ENCODE measurements around the gene MEGF6. TPM values are rescaled to one million over a fixed set of nuclear protein-coding genes. Genes with fewer than 3 reads are reported as not detected.

Gene MEGF6
- total and polyA plus RNA-seq, 9 donors = 7.7 to 26.7 (median 15.3) TPM

DNA sequence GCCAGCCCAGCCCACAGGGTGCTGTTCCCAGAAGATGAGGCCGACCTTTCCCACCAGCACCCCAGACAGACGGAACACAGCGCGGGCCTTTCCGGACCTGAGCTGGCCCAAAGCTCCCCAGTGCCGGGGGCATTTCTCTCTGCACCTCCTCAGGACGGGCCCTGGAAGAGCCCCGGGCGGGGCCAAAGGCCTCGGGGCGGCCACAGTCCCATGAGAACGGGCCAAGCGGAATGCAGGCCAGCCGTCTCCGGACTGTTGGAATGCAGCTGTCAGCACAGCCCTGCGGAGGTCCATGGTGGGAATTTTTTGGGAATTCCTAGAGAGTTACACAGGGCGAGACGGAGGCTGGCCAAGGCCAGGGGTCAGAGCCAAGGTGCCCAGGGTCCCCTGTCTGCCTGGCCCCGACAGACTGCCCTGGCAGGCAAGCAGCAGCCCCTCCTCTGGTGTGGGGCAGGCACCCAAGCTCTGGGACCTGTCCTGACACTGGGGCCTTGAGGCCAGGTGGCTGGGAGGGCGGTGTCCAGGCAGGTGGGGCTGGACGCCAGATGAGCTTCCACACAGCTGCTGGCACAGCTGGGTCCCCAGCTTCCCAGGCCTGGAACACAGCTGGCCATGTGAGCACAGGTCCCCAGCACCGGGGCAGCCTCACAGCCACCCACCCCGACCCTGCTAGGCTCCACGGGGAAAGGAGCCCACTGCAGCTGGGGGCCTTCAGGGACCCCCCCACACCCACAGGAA is 63.0 kb downstream of the MEGF6 start:
- 58% methylated on average over 21 of the region's 24 CpGs for WGBS (ENCODE audit: insufficient coverage)
- Histone ChIP-seq H3K4me1 (ENCODE audit: control insufficient read depth, insufficient read depth, low read length) (peaks cover 69% of the 10 kb centered on the region), H3K27ac (ENCODE audit: low read length) (no peak overlapping the region), H3K36me3 (ENCODE audit: control insufficient read depth, insufficient read depth, low read length) (no peaks in the 10 kb centered on the region), H3K4me3 (ENCODE audit: low read length) (no peak overlapping the region), H3K27me3 (ENCODE audit: control insufficient read depth, insufficient read depth, low read length) (no peaks in the 10 kb centered on the region), H3K9me3 (replicated peaks; ENCODE audit: control insufficient read depth, low read depth, low read length) (no peaks in the 10 kb centered on the region)
- DNase-seq = no peak

DNA sequence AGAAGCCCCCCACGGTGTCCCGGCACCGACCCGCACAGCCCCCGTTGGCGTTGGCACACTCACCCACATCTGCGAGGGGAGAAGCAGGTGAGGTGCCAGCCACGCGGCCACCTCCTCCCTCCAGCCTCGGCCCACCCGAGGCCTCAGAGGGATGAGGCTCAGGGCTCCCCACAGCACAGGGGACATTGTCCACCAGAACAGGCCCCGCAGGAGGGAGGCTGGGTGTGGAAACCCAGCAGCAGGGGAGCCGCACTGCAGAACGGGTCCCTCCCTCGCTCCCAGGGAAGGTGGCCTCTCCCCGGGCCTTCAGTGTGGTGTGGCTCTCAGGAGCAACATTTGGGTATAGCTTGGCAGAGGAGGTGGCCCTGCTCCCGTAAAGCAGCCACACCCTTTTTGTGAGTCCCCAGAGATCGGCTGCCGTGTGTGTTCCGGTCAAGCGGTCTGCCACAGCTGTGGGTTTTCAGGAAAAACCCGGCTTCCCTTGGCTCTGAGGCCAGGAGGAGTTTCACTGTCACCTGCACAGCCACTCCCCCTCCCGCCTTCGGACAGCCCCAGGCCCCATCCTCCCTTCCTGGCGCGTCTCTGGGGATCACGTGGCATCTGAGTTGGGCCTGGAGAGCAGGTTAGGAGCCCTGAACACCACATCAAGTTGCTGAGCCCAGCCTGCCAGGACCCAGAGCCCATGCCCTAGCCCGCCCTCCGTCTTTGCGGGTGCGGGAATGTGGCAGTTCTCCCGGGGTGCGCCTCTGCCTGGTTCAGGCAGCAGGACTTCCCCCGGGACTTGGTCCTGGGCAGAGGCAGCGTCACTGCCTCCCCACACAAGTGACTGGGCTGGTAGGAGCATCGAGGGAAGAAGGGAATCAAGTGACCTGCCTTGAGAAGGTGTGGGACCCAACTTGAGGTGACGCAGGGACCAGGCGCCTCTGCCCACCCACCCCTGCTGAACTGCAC is 64.0 kb downstream of the MEGF6 start:
- H3K9me3 ChIP-seq (replicated peaks; ENCODE audit: control insufficient read depth, low read depth, low read length) = no peaks in the 10 kb centered on the region
- peaks cover 72% of the 10 kb centered on the region for H3K4me1 ChIP-seq (ENCODE audit: control insufficient read depth, insufficient read depth, low read length)
- no peak overlapping the region for H3K4me3 ChIP-seq (ENCODE audit: low read length)
- peaks cover 2% of the 10 kb centered on the region for H3K27me3 ChIP-seq (ENCODE audit: control insufficient read depth, insufficient read depth, low read length)
- no peaks in the 10 kb centered on the region for H3K36me3 ChIP-seq (ENCODE audit: control insufficient read depth, insufficient read depth, low read length)
- WGBS (ENCODE audit: insufficient coverage) = 65% methylated on average over 29 of the region's 38 CpGs
- no peak for DNase-seq
- no peak overlapping the region for H3K27ac ChIP-seq (ENCODE audit: low read length)

DNA sequence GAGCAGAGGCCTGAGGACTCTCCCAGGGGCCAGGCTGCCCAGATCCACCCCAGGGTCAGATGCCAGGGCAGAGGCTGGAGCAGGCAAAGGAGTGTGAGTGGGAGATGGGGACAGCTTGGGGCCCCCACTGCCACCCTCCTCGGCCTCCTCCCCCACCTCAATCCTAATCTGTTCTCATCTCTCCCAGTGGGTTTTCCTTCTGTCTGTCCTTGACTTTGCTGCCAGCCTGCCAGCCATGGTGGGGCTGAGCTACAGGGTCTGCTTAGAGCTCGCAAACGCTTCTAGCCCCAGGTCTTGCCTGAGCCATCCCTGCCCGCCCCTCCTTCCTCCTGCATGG is 65.3 kb downstream of the MEGF6 start:
- 52% methylated on average over 2 of the region's 4 CpGs for WGBS (ENCODE audit: insufficient coverage)
- peaks cover 4% of the 10 kb centered on the region for H3K27me3 ChIP-seq (ENCODE audit: control insufficient read depth, insufficient read depth, low read length)

DNA sequence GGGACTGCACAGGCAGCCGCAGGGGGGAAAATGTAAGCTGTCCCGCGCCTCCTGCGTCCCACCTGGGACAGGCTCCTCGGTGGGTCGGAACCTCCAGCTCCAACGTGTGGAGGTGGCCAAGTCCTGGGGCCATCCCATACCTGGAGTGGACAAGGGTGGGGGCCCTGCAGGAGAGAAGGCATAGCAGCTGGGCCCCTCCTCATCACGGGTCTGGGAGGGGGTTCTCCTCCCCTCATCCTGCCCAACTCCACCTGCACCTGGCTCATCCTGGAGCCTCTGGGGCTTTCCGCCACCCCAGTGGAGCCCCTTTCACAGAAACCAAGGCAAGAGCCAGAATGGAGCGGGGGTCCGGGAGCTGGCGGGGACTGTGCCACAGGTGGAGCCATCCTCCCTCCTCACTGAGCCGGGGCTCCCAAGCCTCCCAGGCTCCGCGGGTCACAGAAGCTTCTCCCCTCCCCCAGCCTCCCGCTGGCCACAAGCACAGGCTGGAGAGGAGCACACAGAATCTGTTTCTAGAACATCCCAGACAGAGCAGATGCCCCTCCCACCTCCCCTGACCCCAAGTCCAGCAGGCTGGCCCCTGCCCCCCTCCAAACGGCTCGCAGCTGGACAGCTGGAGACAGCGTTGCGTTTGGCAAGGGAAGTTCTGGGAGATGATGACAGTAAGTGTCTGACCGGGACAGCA is 65.8 kb downstream of the MEGF6 start:
- H3K4me1 ChIP-seq (ENCODE audit: control insufficient read depth, insufficient read depth, low read length) = peaks cover 85% of the 10 kb centered on the region
- H3K9me3 ChIP-seq (replicated peaks; ENCODE audit: control insufficient read depth, low read depth, low read length) = no peaks in the 10 kb centered on the region
- WGBS (ENCODE audit: insufficient coverage) = 52% methylated on average over 16 of the region's 21 CpGs
- H3K27me3 ChIP-seq (ENCODE audit: control insufficient read depth, insufficient read depth, low read length) = peaks cover 4% of the 10 kb centered on the region
- peak; percentile 87 for DNase-seq
- H3K4me3 ChIP-seq (ENCODE audit: low read length) = no peak overlapping the region
- H3K36me3 ChIP-seq (ENCODE audit: control insufficient read depth, insufficient read depth, low read length) = no peaks in the 10 kb centered on the region
- H3K27ac ChIP-seq (ENCODE audit: low read length) = no peak overlapping the region

More for the DNA sequence above, 65.3 kb downstream of the MEGF6 start:
- H3K4me1 ChIP-seq (ENCODE audit: control insufficient read depth, insufficient read depth, low read length) = peaks cover 85% of the 10 kb centered on the region
- DNase-seq = no peak
- no peaks in the 10 kb centered on the region for H3K36me3 ChIP-seq (ENCODE audit: control insufficient read depth, insufficient read depth, low read length)
- H3K9me3 ChIP-seq (replicated peaks; ENCODE audit: control insufficient read depth, low read depth, low read length) = no peaks in the 10 kb centered on the region
- H3K4me3 ChIP-seq (ENCODE audit: low read length) = no peak overlapping the region
- H3K27ac ChIP-seq (ENCODE audit: low read length) = peak overlapping the region; percentile 35

DNA sequence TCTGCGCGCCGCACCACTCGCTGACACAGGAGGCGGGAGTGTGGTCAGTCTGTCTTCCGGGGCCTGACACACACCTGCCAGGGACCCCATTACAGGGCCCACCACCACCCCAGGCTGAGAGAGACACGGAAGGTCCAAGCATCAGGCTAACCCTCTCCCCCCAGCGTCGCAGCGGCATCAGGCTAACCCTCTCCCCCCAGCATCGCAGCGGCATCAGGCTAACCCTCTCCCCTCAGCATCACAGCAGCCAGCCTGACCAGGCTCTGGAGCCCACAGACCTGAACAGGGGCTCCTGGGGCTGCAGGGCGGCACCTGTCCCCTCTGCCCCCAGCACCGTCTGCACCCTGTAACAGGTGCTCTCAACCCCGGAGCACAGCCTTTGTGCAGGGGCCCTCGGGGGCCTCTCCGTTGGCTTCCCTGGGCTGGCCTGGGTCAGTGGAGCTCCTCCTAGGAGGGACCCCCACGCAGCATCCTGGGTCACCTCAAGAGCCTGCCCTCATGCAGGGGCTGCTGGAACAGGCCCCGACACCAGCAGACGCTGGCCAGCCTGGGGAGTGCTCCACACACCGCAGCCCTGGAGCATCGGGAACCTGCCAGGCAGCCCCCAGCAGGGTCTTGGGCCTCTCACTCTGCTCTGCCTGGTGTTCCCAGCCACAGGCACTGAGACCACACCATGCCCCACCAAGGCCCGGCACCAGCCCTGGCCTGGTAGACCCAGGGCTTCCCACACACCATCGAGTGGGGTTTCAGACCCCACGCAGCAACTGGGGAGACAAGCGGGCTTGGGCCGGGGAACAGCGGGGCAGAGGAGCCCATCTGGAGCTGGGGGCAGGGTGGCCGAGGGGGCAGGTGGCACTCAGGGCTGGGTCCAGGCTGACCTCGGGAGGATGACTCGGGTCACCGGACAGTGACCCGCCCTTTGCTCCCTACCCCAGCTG is 67.0 kb downstream of the MEGF6 start:
- H3K27ac ChIP-seq (ENCODE audit: low read length) = no peak overlapping the region
- peaks cover 93% of the 10 kb centered on the region for H3K4me1 ChIP-seq (ENCODE audit: control insufficient read depth, insufficient read depth, low read length)
- no peak for DNase-seq
- H3K36me3 ChIP-seq (ENCODE audit: control insufficient read depth, insufficient read depth, low read length) = no peaks in the 10 kb centered on the region
- H3K9me3 ChIP-seq (replicated peaks; ENCODE audit: control insufficient read depth, low read depth, low read length) = no peaks in the 10 kb centered on the region
- 85% methylated on average over 27 of the region's 33 CpGs for WGBS (ENCODE audit: insufficient coverage)
- no peak overlapping the region for H3K4me3 ChIP-seq (ENCODE audit: low read length)
- H3K27me3 ChIP-seq (ENCODE audit: control insufficient read depth, insufficient read depth, low read length) = peaks cover 4% of the 10 kb centered on the region

DNA sequence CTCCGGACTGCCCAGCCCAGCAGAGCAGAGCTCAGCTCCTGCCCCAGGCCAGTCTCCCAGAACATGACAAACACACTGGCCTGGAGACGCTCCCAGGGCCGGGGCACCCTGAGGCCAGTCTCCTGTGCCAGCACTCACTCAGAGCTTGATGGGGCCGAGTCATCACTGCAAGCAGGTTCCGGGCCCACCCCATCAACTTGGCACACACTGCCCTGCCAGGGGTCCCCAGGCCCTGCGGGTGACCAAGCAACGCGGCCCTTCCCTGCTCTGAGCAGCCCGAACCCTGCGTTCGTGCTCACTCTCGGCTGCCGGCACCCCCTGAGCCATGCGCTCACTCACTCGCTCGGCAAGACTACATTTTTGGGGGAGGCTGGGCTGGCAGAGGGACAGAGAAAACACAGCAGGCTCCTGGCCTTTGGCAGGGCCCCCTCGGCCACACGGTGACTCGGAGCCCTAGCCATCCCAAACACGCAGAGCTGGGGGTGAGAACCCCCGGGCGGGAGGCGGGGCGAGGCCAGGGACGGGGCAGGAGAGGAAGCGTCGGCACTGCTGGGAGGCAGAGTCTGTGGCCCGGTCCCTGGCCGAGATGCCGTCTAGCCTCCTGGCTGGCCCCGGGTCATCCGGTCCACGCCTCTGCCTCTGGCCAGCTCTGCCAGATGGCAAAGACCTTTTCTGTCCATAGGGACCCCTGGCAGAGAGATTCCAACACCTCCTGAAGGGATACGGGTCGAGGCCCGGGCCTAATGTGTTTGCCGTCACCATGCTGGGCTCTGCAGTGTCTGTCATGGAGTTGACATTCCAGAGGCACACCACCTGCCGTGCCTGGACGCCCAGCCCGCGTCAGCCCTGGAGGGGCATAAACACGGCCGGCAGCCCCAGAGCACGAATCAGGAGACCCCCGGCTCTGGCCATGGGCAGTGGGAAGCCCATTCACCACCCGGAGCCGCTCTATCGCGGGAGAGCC is 68.0 kb downstream of the MEGF6 start:
- Histone ChIP-seq H3K9me3 (replicated peaks; ENCODE audit: control insufficient read depth, low read depth, low read length) (no peaks in the 10 kb centered on the region), H3K27ac (ENCODE audit: low read length) (no peak overlapping the region), H3K4me3 (ENCODE audit: low read length) (no peak overlapping the region), H3K36me3 (ENCODE audit: control insufficient read depth, insufficient read depth, low read length) (no peaks in the 10 kb centered on the region), H3K4me1 (ENCODE audit: control insufficient read depth, insufficient read depth, low read length) (peaks cover 93% of the 10 kb centered on the region), H3K27me3 (ENCODE audit: control insufficient read depth, insufficient read depth, low read length) (peaks cover 4% of the 10 kb centered on the region)
- WGBS (ENCODE audit: insufficient coverage) = 49% methylated on average over 43 of the region's 49 CpGs
- DNase-seq = no peak

DNA sequence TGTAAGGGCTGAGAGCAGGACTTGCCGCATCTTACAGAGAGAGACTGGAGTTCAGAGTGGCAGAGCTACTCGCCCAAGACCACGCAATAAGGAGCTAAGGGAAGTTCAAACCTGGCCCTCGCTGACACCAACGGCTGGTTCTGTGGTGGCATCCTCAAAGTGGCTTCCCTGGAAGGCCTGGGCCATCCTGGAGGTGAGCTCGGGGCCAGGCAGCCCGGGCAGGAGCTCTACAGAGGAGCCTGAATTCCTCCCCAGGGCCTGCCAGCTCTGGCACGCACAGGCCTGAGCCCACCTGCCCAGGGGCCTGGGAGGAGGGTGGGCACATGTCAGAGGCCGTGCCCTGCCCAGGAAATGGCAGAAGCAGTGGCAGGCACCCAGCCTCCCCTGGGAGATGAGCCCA is 68.6 kb downstream of the MEGF6 start:
- no peak overlapping the region for H3K27ac ChIP-seq (ENCODE audit: low read length)
- H3K27me3 ChIP-seq (ENCODE audit: control insufficient read depth, insufficient read depth, low read length) = peaks cover 4% of the 10 kb centered on the region
- H3K9me3 ChIP-seq (replicated peaks; ENCODE audit: control insufficient read depth, low read depth, low read length) = no peaks in the 10 kb centered on the region
- H3K36me3 ChIP-seq (ENCODE audit: control insufficient read depth, insufficient read depth, low read length) = no peaks in the 10 kb centered on the region
- peaks cover 93% of the 10 kb centered on the region for H3K4me1 ChIP-seq (ENCODE audit: control insufficient read depth, insufficient read depth, low read length)
- H3K4me3 ChIP-seq (ENCODE audit: low read length) = no peak overlapping the region
- WGBS (ENCODE audit: insufficient coverage) = 79% methylated on average over 9 of the region's 9 CpGs
- no peak for DNase-seq

DNA sequence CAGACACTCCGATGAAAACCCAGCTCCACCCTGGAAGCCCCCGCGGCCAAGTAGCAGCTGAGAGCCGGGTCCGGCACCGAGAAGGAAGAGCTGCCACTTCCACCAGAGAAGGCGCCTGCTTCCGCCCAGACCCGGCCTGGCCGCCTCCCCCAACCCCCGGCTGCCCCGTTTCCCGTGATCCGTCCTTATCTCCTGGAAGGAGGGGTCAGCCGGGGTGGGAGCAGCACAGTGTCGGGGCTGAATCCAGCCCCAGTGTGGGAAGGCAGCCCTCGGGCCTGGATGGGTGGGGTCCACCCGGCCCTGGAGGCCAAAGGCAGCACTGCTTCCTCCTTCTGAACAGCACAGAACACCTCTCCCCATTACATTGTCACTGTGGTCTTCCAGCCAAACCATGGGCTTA is 69.4 kb downstream of the MEGF6 start:
- peaks cover 4% of the 10 kb centered on the region for H3K27me3 ChIP-seq (ENCODE audit: control insufficient read depth, insufficient read depth, low read length)
- DNase-seq = no peak
- peaks cover 93% of the 10 kb centered on the region for H3K4me1 ChIP-seq (ENCODE audit: control insufficient read depth, insufficient read depth, low read length)
- H3K36me3 ChIP-seq (ENCODE audit: control insufficient read depth, insufficient read depth, low read length) = no peaks in the 10 kb centered on the region
- H3K4me3 ChIP-seq (ENCODE audit: low read length) = no peak overlapping the region
- no peak overlapping the region for H3K27ac ChIP-seq (ENCODE audit: low read length)
- WGBS (ENCODE audit: insufficient coverage) = 67% methylated on average over 13 of the region's 18 CpGs
- no peaks in the 10 kb centered on the region for H3K9me3 ChIP-seq (replicated peaks; ENCODE audit: control insufficient read depth, low read depth, low read length)

DNA sequence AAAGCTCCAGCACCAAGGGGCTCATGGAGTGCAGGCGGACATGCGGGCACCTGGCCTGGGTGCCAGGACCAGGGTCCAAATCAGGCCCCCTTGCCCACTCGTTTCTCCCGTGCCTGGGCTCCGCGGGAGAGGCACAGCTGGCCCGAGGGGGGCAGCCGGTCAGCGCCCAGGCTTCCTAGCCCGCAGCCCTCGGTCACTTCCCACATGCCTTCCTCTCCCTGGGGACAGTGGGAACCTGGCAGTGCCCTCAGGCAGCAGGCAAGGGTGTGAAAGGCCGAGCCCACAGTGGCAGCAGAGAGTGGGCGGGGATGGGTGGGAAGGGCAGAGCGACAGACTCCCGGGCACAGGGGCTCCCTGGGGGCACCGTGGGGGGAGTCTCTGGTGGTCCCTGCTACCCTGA is 69.8 kb downstream of the MEGF6 start:
- Histone ChIP-seq H3K4me1 (ENCODE audit: control insufficient read depth, insufficient read depth, low read length) (peaks cover 93% of the 10 kb centered on the region), H3K27ac (ENCODE audit: low read length) (no peak overlapping the region), H3K4me3 (ENCODE audit: low read length) (no peak overlapping the region), H3K9me3 (replicated peaks; ENCODE audit: control insufficient read depth, low read depth, low read length) (no peaks in the 10 kb centered on the region), H3K27me3 (ENCODE audit: control insufficient read depth, insufficient read depth, low read length) (peaks cover 4% of the 10 kb centered on the region), H3K36me3 (ENCODE audit: control insufficient read depth, insufficient read depth, low read length) (no peaks in the 10 kb centered on the region)
- 84% methylated on average over 10 of the region's 16 CpGs for WGBS (ENCODE audit: insufficient coverage)
- no peak for DNase-seq
